GM21526 (cell line): ENCODE measurements around the gene DTX4.

Experiments
- ATAC-seq: cut with Tn5 transposase; IDR thresholded peaks from one replicate; pipeline ENCODE4 v1.9.1; 2021; ENCODE audit warnings: moderate library complexity; ENCODE audit not compliant: unreplicated experiment, low FRiP score

DTX4 gene

GRCh38 chr11:59189986-59190385 lies 18.1 kb downstream of the DTX4 start:
- ATAC-seq: no peak

GRCh38 chr11:59191095-59191494 lies 19.2 kb downstream of the DTX4 start:
- no peak for ATAC-seq

- ATAC-seq: no peak
Measured at GRCh38 chr11:59191890-59192289, 20.0 kb downstream of the DTX4 start.

GRCh38 chr11:59192446-59193020 lies 20.6 kb downstream of the DTX4 start:
- no peak for ATAC-seq

GRCh38 chr11:59193587-59194130 lies 21.7 kb downstream of the DTX4 start:
- no peak for ATAC-seq

- no peak for ATAC-seq
Measured at GRCh38 chr11:59195586-59195985, 23.7 kb downstream of the DTX4 start.

- no peak for ATAC-seq
Measured at GRCh38 chr11:59196777-59197176, 24.8 kb downstream of the DTX4 start.

GRCh38 chr11:59197991-59198390 lies 26.1 kb downstream of the DTX4 start:
- ATAC-seq: no peak

- no peak for ATAC-seq
Measured at GRCh38 chr11:59198726-59199125, 26.8 kb downstream of the DTX4 start.

GRCh38 chr11:59199546-59200422 lies 27.9 kb downstream of the DTX4 start:
- peak; percentile 46 for ATAC-seq

GRCh38 chr11:59200423-59200746 lies 28.5 kb downstream of the DTX4 start:
- ATAC-seq: no peak

GRCh38 chr11:59201353-59201752 lies 29.4 kb downstream of the DTX4 start:
- no peak for ATAC-seq

- ATAC-seq: no peak
Measured at GRCh38 chr11:59204746-59205145, 32.8 kb downstream of the DTX4 start.

GRCh38 chr11:59205648-59206047 lies 33.7 kb downstream of the DTX4 start:
- ATAC-seq: no peak

- ATAC-seq: no peak
Measured at GRCh38 chr11:59206635-59207034, 34.7 kb downstream of the DTX4 start.

- ATAC-seq: peak; percentile 65
Measured at GRCh38 chr11:59207988-59208451, 36.1 kb downstream of the DTX4 start.

GRCh38 chr11:59208956-59209355 lies 37.0 kb downstream of the DTX4 start:
- no peak for ATAC-seq

- no peak for ATAC-seq
Measured at GRCh38 chr11:59212222-59212621, 40.3 kb downstream of the DTX4 start.

- ATAC-seq: no peak
Measured at GRCh38 chr11:59212744-59213631, 41.1 kb downstream of the DTX4 start, which contains the start of gene MPEG1. Gene MPEG1 (minus strand): TSS chr11:59212927. CDS start chr11:59212865, 62 bp downstream.

GRCh38 chr11:59214141-59214893 lies 42.4 kb downstream of the DTX4 start:
- ATAC-seq: no peak
